HG03196 (cell line): Measurements from ENCODE around the gene CCL1.

Experiments
- ATAC-seq: cut with Tn5 transposase; IDR thresholded peaks from one replicate; pipeline ENCODE4 v1.9.1; 2021; ENCODE audit not compliant: unreplicated experiment

CCL1 gene

DNA sequence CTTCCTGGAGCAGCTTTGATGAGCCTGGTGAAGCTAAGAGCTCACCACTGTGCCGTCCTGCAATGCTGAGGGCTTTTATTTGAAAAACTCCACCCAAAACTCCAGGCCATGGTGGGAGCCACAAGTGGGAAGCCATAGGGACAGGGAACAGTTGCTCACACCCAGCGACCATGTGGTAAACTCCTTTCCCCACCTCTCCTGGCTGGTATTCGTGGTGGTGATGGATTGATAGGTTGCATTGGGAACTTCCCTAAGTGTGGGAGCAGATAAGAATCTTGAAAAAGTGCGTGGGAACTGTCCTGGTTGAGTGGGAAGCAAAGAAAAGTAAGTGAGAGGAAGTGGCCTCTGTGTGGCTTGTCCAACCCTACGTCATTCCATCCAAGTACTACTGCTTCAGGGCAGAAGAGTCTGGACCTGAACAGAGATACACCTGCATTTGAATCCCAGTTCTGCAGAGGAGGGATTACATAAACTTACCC, at the start of gene CCL1:
Gene CCL1 (minus strand): TSS at position 51 of the 479 bp plus-strand sequence. CDS start 72 bp downstream, outside the sequence.
- ATAC-seq: no peak

DNA sequence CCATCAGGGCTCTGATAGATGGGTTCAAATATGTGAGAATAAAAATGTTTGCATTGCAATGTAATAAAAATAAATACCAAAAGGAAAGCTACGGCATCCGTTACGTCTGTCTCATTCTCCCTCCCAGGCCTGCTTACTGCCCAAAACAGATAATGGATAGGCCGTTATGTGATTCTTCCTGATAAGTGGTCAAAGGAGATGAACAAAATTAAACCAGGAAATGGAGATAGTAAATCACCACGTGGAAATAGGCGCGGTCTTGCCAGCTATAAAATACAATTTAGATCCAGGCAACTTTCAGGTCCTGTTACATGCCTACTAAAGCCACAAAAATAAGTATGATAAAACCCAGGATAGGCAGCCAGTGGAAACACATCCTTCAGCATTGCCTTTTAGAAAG, 49.5 kb upstream of the CCL1 start:
- no peak for ATAC-seq

- ATAC-seq: no peak
Observed at GRCh38 chr17:34411646-34412421, 48.8 kb upstream of the CCL1 start.

GRCh38 chr17:34409352-34409751, 46.3 kb upstream of the CCL1 start:
- no peak for ATAC-seq

GRCh38 chr17:34408439-34408838, 45.4 kb upstream of the CCL1 start:
- ATAC-seq: no peak

DNA sequence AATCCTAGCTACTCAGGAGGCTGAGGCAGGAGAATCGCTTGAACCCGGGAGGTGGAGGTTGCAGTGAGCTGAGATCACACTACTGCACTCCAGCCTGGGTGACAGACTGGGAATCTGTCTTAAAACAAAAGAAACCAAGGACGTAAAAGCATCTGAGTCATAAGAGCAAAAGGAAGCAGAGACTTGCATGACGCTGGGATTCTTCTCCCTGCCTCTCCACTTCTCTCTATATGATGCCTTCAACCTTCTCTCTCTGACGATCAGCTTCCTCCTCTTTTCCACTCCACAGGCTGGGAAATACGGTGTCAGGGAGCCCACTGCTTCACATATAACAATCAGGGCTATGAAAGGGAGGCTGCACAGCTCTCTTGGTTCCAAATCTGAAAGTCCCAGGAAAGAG, 43.2 kb upstream of the CCL1 start:
- no peak for ATAC-seq

DNA sequence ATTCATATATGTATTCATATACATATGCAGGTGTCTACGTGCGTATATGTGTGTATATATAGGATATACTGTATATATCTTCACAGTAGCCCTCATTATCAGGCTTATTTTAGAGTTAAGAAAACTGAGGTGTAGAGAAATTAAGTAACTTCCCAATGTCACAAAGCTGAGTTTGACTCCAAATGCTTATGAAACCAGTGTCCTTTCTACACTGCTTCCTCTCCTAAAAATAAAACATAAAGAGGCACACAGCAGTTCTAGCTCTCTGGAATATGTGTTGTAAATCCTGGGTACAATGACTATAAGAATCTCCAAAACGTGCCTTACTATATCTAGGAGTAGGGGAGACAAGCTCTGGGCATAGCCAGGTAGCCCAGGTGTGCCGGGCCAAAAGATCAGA, 40.0 kb upstream of the CCL1 start:
- ATAC-seq: no peak

GRCh38 chr17:34401165-34401564, 38.1 kb upstream of the CCL1 start:
- no peak for ATAC-seq

- no peak for ATAC-seq
Observed at GRCh38 chr17:34400301-34400931, 37.4 kb upstream of the CCL1 start.

DNA sequence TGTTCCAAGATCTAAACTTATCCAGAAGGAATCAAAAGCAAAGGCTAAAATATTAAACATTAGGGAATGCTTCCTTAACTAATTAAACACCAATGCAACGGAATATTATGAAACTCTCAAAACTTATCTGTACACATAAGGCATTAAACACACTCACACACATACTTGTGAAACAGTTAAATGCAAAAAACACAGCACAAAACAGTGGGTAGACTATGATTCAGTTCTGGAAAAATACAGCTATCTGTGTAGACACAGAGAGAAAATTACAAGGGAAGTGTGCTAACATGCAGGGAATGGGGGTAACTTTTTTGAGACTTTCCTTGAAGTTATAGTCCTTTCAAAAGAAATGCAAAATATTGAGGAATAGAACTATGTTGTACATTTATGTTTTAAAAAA, 36.7 kb upstream of the CCL1 start:
- ATAC-seq: no peak

DNA sequence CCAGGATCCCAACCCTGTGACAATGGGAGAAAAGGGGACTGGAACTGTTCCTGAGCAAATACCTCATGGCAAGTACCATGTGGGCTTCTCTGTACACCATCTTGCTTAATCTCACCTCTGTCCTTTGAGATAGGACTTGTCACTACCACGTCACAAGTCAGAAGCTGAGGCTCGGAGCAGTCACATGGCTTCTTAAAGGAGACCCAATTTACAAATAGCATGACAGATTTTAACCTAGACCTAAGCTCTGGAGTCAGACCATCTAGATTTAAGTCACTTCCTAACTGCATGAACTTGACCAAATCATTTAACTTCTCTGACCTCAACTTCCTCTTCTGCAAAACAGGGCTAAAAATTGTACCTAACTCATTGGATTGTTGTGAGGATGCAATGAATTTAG, 36.0 kb upstream of the CCL1 start:
- no peak for ATAC-seq

GRCh38 chr17:34397265-34397664, 34.2 kb upstream of the CCL1 start:
- no peak for ATAC-seq

DNA sequence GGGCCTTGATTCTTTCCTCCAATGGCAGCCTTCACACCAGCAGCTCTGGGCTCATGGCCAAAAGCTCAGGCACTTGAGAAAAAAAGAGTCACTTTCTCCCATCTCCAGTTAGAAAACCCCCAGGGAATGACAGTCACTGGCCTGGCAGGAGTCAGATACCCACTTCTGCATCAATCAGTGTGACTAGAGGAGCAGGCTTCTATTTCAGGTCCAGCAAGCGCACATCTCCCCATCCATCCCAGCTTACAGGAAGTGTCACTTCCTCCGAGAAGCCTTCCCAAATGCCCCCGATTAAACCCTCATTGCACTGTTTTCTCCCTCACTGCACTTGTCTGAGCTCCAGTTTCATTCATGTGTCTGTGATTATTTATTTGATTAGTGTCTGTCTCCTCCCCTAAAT, 30.4 kb upstream of the CCL1 start:
- ATAC-seq: no peak

- ATAC-seq: no peak
Observed at GRCh38 chr17:34391241-34391640, 28.2 kb upstream of the CCL1 start.

DNA sequence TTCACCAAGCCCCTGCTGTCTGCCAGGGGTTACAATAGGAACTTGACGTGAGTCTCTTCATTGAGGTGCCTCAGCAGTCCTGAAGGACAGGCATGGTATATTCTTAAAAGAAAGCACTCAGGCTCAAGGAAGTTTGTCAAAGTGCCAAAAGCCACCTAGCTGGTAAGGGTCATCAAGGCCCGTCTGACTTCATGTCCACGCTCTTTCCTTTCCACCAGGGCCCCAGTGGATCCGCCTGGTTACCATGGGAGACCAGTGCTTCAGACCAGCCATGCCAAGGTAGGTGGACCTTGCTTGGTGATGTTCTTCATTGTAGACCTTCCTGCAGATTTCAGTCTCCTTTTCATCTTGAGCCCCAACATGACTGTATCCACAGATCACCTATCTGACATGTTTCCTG, 27.6 kb upstream of the CCL1 start:
- no peak for ATAC-seq

DNA sequence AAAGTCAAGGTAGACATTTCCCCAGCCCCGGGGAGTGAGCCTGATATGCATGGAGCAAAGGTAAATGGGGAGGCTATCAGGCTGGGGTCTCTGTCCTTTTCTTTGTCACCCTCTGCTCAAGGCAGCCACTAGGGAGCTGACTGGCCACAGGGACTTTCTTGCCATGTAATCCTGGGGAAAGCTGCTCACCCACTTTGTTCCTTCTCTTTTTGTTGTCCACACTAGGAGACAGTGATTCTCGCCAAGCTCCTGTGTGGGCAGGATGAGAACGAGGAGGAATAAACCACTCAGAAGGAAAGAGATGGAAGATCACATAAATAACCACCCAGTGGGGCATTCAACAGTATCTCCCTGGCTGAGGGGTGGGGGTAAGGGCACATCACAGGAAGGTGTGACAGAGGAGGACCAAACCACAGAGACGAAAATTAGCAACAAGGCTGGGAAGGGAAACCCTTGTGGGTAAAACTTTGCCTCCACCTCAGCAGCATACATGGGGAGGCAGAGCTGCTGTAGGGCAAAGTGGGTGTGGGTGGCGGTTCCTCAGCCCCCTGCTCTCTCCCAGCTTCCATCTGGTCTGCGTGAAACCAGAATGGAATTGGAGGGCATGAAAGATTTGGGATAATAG, 26.2 kb upstream of the CCL1 start:
- no peak for ATAC-seq

DNA sequence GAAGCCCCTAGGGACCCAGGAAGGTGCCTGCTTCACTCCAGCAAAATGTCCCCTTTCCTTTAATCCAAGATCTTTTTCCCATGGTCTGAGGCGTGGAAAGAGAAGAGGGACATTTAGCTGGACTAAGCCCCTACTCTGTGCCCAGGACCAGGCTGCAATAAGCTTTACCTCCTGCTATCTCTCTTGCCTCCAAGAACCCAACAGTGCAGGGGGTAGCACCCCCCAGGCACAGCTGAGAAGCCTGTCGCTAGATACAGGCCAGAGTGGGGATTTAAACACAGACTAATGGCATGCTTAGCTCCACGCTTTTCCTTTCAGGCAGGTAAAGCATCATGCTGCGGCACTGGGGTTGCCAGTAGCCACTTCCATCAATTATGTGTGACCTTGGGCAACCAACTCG, 24.5 kb upstream of the CCL1 start:
- ATAC-seq: no peak

DNA sequence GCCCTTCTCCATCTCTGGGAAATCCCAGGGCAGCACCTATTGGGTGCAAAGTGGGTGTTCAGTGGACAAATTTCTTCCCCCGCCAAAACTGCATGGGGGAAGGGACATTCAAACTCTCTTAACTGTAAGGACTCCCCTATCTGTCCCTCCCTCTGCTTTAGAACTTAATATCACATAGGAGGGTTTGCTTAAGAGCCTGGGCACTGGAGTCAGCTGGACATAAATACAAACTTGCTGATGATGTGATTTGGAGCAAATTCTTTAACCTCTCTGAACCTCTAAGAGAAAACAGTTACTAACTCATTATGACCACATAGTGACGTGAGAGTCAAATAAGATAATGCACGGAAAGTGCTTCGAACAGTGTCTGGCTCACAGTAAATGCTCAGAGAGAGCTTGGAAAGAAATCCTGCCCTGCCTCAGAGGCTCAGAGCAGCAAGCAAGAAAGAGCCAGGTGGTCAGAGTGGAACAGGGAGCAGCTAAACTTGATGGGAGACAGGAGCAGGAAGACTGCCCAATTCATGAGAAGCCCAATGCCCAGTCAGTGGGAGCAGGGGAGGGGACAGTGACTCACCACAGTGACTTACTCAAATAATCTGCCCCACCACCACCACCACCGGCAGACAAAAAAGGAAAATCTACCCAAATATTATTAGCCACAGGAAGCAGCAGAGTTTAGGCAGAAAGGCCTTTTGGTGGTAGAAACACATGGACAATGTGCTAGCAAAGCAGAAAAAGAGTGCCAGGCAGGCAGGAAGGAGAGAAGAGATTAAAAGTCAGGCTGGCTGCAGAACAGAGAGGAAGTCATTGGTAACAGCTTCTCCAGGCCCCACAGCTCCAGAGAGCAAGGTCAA, 23.9 kb upstream of the CCL1 start:
- no peak for ATAC-seq

- no peak for ATAC-seq
Observed at GRCh38 chr17:34386343-34386696, 23.3 kb upstream of the CCL1 start.

DNA sequence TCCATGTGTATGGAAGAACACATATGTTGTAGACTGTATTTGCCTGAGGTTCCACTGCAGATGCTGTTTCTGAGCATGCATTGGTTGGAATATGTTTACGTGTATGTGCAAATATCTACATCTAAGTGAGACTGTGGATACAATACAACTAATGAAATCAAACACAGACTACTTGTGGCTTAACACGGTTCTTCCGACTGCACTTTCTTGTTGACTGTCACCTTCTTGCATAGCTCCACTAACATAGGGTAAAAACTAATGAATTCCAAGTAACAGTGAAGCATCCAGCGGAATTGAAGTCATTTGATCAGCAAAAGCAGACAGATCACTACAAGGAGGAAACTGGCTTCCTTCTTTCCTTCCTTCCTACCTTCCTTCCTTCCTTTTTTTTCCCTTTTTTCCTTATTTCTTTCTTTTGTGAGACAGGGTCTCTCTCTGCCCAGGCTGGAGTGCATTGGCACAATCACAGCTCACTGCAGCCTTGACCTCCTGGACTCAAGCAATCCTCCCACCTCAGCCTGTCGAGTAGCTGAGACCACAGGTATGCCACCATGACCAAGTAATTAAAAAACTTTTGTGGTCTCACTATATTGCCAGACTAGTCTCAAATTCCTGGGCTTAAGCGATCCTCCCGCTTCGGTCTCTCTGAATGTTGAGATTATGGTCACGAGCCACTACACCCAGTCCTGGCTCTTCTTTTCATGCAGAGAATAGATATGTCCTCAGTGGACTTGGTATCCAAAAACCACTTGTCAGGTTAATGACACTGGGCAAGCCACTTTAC, 22.0 kb upstream of the CCL1 start:
- no peak for ATAC-seq

- ATAC-seq: no peak
Observed at GRCh38 chr17:34384271-34384670, 21.2 kb upstream of the CCL1 start.
